MCF 10A (cell line): ENCODE results near the gene GRIK5. TPM values are rescaled to one million over a fixed set of nuclear protein-coding genes. Genes with fewer than 3 reads are reported as not detected.
A peak's percentile ranks its signal among the peaks of the same experiment; 100 is the strongest.

Experiments
- BruUV-seq: library from RNA; stranded (reverse); fragments of 400-500 nt; replicated peaks from 2 replicates; lab custom pipeline; 2021; lab: Mats Ljungman, UMichigan
- CTCF ChIA-PET: fragments of 300-600 bp; sonication (Branson Sonifier 250); formaldehyde crosslinking; extraction: SDS; loops from one replicate; lab custom pipeline; 2021; ENCODE audit warnings: antibody characterized with exemption, inconsistent platforms; lab: Yijun Ruan, JAX
- POLR2A ChIA-PET: fragments of 300-600, 350-650 bp; sonication (Branson Sonifier 250); formaldehyde crosslinking; extraction: SDS; loops from one replicate; lab custom pipeline; 2020; ENCODE audit warnings: antibody characterized with exemption, inconsistent platforms; lab: Yijun Ruan, JAX
- DNase-seq: peaks from one replicate; pipeline ENCODE4 v3.0.0-alpha.2; 2018; ENCODE audit not compliant: unreplicated experiment
- H3K27ac Mint-ChIP-seq: one replicate; pipeline ENCODE4 v1.8.0; 2022; ENCODE audit warnings: mild to moderate bottlenecking, low read depth, mixed read lengths; ENCODE audit not compliant: unreplicated experiment
- H3K27me3 Mint-ChIP-seq: one replicate; pipeline ENCODE4 v1.8.0; 2022; ENCODE audit warnings: mixed read lengths; ENCODE audit not compliant: insufficient read depth, unreplicated experiment
- H3K36me3 Mint-ChIP-seq: one replicate; pipeline ENCODE4 v1.8.0; 2022; ENCODE audit warnings: mild to moderate bottlenecking, moderate library complexity, mixed read lengths; ENCODE audit not compliant: insufficient read depth, unreplicated experiment
- H3K4me1 Mint-ChIP-seq: one replicate; pipeline ENCODE4 v1.8.0; 2022; ENCODE audit warnings: mixed read lengths; ENCODE audit not compliant: insufficient read depth, unreplicated experiment
- H3K4me3 Mint-ChIP-seq: one replicate; pipeline ENCODE4 v1.8.0; 2022; ENCODE audit warnings: mild to moderate bottlenecking, moderate library complexity, mixed read lengths; ENCODE audit not compliant: unreplicated experiment
- H3K9me3 Mint-ChIP-seq: one replicate; pipeline ENCODE4 v1.8.0; 2022; ENCODE audit warnings: mixed read lengths; ENCODE audit not compliant: unreplicated experiment
- CTCF ChIP-seq: fragments of 200-600 bp; IDR thresholded peaks from one replicate; pipeline ENCODE4 v1.8.0; 2022; ENCODE audit warnings: antibody characterized with exemption, mild to moderate bottlenecking; ENCODE audit not compliant: unreplicated experiment
- intact Hi-C: fragments of 100-400 bp; cut with micrococcal nuclease; formaldehyde crosslinking; loops from 2 replicates; pipeline ENCODE4 v1.14.1; 2022
- total RNA-seq: library from RNA; stranded (reverse); gene quantifications from 2 replicates; pipeline ENCODE4 v1.2.3, GENCODE V29; 2022

The GRIK5 gene
- total RNA-seq, 1 experiment from 2014 or later = 1.8 TPM

GRCh38 chr19:41997851-41998229 lies 72.2 kb downstream of the GRIK5 start:
- DNase-seq = no peak
- Mint-ChIP-seq H3K27me3 (peaks cover 89% of the 10 kb centered on the region), H3K36me3 (no peaks in the 10 kb centered on the region), H3K4me3 (no peak overlapping the region), H3K9me3 (no peaks in the 10 kb centered on the region), H3K27ac (no peak overlapping the region), H3K4me1 (peaks cover 6% of the 10 kb centered on the region)
- ChIA-PET POLR2A (no interaction called here), CTCF (interaction anchor here (0.7 to 1.1 kb wide), 2 partner anchors 11 to 200 kb away, joined by 3 to 5 read pairs; no protein-coding TSS in a partner anchor)
- intact Hi-C loops = loop anchor here (5.0 kb wide), 1 partner anchor 34 kb away; no protein-coding TSS in a partner anchor
- no peak for TF ChIP-seq CTCF
- BruUV-seq = no TSS peak

GRCh38 chr19:41997121-41997850 lies 72.7 kb downstream of the GRIK5 start:
- Mint-ChIP-seq H3K36me3 (no peaks in the 10 kb centered on the region), H3K4me3 (no peak overlapping the region), H3K9me3 (no peaks in the 10 kb centered on the region), H3K27ac (no peak overlapping the region), H3K27me3 (peaks cover 89% of the 10 kb centered on the region), H3K4me1 (peaks cover 6% of the 10 kb centered on the region)
- no TSS peak for BruUV-seq
- intact Hi-C loops = loop anchor here (5.0 kb wide), 1 partner anchor 35 kb away; no protein-coding TSS in a partner anchor
- no peak for TF ChIP-seq CTCF
- DNase-seq = peak; percentile 46
- ChIA-PET CTCF (interaction anchor here (1.1 kb wide), 1 partner anchor 12 kb away, joined by 5 read pairs; no protein-coding TSS in a partner anchor), POLR2A (interaction anchor here (0.7 kb wide), 1 partner anchor 14 kb away, joined by 3 read pairs; no protein-coding TSS in a partner anchor)

GRCh38 chr19:41995959-41996797 lies 73.8 kb downstream of the GRIK5 start:
- POLR2A ChIA-PET = no interaction called here

More at GRCh38 chr19:41995959-41996797, 73.8 kb downstream of the GRIK5 start:
- TF ChIP-seq CTCF = no peak
- no peaks in the 10 kb centered on the region for H3K9me3 Mint-ChIP-seq
- no TSS peak for BruUV-seq
- peaks cover 6% of the 10 kb centered on the region for H3K4me1 Mint-ChIP-seq
- H3K27me3 Mint-ChIP-seq = peaks cover 82% of the 10 kb centered on the region
- no peak overlapping the region for H3K27ac Mint-ChIP-seq
- intact Hi-C loops = loop anchor here (5.0 kb wide), 1 partner anchor 36 kb away; no protein-coding TSS in a partner anchor
- DNase-seq = no peak
- no peaks in the 10 kb centered on the region for H3K36me3 Mint-ChIP-seq
- CTCF ChIA-PET = no interaction called here
- no peak overlapping the region for H3K4me3 Mint-ChIP-seq
